Transverse colon (tissue), 4 donors: ENCODE results near the gene PODXL.

Experiments
- POLR2A ChIP-seq: fragments of 450-650 bp; IDR thresholded peaks from one replicate; pipeline ENCODE4 v1.6.1; 2016; ENCODE audit warnings: antibody characterized with exemption, mild to moderate bottlenecking, moderate library complexity
- POLR2AphosphoS5 ChIP-seq, 3 donors: sonication (generic); formaldehyde crosslinking; IDR thresholded peaks; one replicate each; pipeline ENCODE4 v1.6.1; 2016; ENCODE audit warnings: antibody characterized with exemption in 3 of 3
- TF ChIP-seq, protein P1 (sequence below), 5 experiments: fragments of 200-600 bp in 3 of 5; fragments of 450-650 bp in 2 of 5; sonication (generic) in 3 of 5; IDR thresholded peaks; 1 replicate in 2 of 5; 2 replicates in 3 of 5; pipeline ENCODE4 v1.5.1; 2016 to 2017; ENCODE audit warnings: antibody characterized with exemption in 5 of 5, inconsistent platforms in 3 of 5, mild to moderate bottlenecking in 2 of 5, moderate library complexity in 1 of 5

DNA sequence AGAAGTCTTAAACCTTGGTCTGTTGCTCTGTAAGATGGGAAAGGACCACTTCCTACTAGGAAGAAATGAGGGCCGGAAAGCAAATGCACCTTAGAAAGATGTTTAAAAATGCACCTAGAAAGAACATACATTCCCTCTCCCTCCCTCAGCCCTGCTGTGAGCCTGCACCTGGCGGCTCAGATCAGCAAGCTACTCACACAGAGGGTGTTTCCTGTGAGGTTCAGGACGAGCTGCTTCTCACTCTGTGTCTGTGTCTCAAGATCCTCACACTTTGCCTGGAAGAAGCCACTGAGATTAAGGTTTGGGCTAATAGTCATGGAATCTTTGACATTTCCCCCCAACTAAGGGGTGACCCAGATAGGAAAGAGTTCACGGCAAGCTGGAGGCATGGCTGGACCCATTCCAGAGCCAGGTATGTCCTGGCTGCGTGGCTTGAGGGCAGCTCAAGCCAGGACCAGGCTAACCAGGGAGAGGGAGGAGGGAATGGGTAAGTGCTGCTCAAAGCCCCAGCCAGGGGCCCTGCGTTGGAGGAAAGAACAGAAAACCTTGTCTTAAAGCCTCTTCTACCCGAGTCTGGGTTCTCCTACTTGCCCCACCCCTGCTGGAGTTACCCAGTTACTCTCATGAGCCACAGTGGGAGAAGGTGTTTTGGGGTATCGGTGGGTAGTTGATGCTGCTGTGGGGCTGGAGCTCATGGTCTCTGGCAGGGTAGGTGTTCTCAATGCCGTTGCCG is 47.5 kb downstream of the PODXL start:
- TF ChIP-seq, protein P1, sequence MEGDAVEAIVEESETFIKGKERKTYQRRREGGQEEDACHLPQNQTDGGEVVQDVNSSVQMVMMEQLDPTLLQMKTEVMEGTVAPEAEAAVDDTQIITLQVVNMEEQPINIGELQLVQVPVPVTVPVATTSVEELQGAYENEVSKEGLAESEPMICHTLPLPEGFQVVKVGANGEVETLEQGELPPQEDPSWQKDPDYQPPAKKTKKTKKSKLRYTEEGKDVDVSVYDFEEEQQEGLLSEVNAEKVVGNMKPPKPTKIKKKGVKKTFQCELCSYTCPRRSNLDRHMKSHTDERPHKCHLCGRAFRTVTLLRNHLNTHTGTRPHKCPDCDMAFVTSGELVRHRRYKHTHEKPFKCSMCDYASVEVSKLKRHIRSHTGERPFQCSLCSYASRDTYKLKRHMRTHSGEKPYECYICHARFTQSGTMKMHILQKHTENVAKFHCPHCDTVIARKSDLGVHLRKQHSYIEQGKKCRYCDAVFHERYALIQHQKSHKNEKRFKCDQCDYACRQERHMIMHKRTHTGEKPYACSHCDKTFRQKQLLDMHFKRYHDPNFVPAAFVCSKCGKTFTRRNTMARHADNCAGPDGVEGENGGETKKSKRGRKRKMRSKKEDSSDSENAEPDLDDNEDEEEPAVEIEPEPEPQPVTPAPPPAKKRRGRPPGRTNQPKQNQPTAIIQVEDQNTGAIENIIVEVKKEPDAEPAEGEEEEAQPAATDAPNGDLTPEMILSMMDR (IDR thresholded peaks at IDR 0.05) = no peak
- no peak for TF ChIP-seq POLR2AphosphoS5 (IDR thresholded peaks at IDR 0.05)
- TF ChIP-seq POLR2A = no peak
